GM18511 (cell line): ENCODE data around the gene PPP1R1B.

Source experiments
- ATAC-seq: cut with Tn5 transposase; IDR thresholded peaks from one replicate; pipeline ENCODE4 v1.9.1; 2021; ENCODE audit warnings: mild to moderate bottlenecking, moderate library complexity; ENCODE audit not compliant: unreplicated experiment

PPP1R1B gene

GRCh38 chr17:39666231-39666600 is 39.5 kb downstream of the PPP1R1B start:
- no peak for ATAC-seq

- no peak for ATAC-seq
These were observed 40.0 kb downstream of the PPP1R1B start for GRCh38 chr17:39666601-39667261.

- no peak for ATAC-seq
These were observed 40.7 kb downstream of the PPP1R1B start for GRCh38 chr17:39667262-39667944.

- no peak for ATAC-seq
These were observed 41.5 kb downstream of the PPP1R1B start, which contains the start of gene PNMT for GRCh38 chr17:39667945-39668924. Gene PNMT, plus strand, starts transcription at chr17:39668453. Its CDS starts 23 bp downstream, at chr17:39668476.

GRCh38 chr17:39669897-39670735 is 43.4 kb downstream of the PPP1R1B start:
- no peak for ATAC-seq

GRCh38 chr17:39670746-39671145 is 44.0 kb downstream of the PPP1R1B start:
- ATAC-seq, result no peak

GRCh38 chr17:39671651-39672521 is 45.1 kb downstream of the PPP1R1B start:
- no peak for ATAC-seq

GRCh38 chr17:39672522-39673334 is 46.0 kb downstream of the PPP1R1B start:
- no peak for ATAC-seq

GRCh38 chr17:39673335-39674081 is 46.8 kb downstream of the PPP1R1B start:
- ATAC-seq, result no peak

- no peak for ATAC-seq
These were observed 47.4 kb downstream of the PPP1R1B start for GRCh38 chr17:39674179-39674578.

GRCh38 chr17:39674702-39675389 is 48.1 kb downstream of the PPP1R1B start:
- no peak for ATAC-seq

GRCh38 chr17:39675390-39676082 is 48.8 kb downstream of the PPP1R1B start:
- ATAC-seq, result no peak

GRCh38 chr17:39676198-39676819 is 49.6 kb downstream of the PPP1R1B start:
- peak; percentile 60 for ATAC-seq

- ATAC-seq, result no peak
These were observed 50.3 kb downstream of the PPP1R1B start for GRCh38 chr17:39677072-39677471.

- ATAC-seq, result no peak
These were observed 51.0 kb downstream of the PPP1R1B start for GRCh38 chr17:39677542-39678339.
